Muscle of back (tissue), 11 donors: ENCODE data around the gene EPX. TPM values are rescaled to one million over a fixed set of nuclear protein-coding genes. Genes with fewer than 3 reads are reported as not detected.
A peak's percentile ranks its signal among the peaks of the same experiment; 100 is the strongest.

Source experiments
- DNase-seq, 3 donors: peaks; one replicate each; pipeline versions ENCODE4 v3.0.0 to v3.0.0-alpha.2; 2013
- polyA plus RNA-seq, 10 donors: library from polyadenylated mRNA; unstranded; fragments of 120-200 nt; gene quantifications; one replicate each; pipeline ENCODE4 v1.2.1, GENCODE V29; 2013; ENCODE audit not compliant: insufficient read length in 10 of 10

Gene EPX
- polyA plus RNA-seq, 10 donors: 0.15 to 0.75 (median 0.35) TPM

GRCh38 chr17:58184986-58185761 is 7.4 kb upstream of the EPX start:
- no peak for DNase-seq

DNA sequence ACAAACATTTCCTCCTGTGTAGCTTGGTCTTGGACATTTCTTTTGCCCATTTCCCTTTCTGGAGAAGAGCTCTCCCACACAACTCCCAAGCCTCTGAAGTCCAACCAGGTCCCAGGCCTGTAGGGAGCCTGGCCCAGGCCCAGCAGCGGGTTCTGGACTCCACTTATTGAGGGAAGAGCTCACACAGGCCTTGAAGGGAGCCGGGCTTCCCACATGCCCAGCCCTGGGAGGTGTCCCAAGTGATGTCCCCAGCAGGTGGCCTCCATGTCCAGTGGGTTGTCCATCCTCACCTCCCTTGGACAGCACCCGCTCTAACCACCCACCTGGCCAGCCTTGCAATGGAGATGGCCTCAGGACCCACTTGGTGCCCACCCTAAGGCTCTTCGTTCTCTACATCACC is 5.9 kb upstream of the EPX start:
- DNase-seq: no peak

GRCh38 chr17:58187063-58187462 is 5.5 kb upstream of the EPX start:
- no peak for DNase-seq

DNA sequence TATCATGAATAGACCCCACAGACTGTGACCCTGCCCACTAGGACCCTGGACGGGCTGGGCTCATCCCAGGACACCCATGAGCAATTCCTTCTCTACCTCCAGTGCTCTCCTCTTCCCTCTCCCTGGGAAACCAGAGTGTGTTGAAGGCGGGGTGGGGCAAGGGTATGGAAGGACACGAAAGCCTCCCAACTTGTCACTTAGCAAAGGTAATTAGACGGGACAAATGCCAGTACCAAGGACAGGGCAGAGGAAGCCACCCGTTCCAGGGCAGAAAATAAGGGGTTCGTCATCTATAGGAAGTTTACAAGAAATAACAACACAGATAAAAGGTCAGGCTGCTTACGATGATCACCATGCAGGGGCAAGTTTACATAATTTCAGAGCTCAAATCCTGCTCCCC is 4.9 kb upstream of the EPX start:
- no peak for DNase-seq

DNA sequence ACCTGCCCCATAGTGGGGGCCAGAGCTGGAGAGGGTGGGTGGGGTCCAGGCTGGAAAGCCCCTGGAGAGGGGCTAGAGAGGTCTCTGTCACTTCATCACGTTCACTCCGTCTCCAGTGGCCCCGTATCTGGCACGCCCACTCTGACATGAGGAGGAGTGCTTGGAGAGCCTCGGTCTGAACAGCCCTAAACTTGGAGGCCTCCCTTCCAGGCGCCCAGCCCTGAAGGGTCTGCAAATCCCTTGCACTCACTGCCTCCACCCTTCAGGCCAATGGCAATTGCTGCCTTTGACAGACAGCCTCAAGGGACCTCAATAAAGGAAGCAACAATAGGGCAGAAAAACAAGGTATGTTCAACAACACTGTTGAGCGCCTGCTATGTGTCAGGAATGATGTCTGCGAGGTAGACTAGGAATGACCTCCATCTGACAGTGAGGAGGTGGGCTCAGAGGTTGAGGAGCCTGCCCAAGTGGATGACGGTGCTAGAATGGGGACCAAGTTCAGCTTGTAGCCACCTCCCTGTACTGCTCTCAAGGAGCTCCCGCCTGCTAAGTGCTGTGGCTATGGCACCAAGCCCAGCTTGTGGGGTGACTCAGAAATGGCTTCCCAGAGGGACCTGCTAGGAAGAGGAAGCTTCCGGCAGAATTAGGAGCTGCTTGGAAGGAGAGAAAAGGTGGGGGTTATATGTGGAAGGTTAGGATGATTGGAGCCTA is 2.9 kb upstream of the EPX start:
- DNase-seq: peak; percentile 9 to 58 (median 37)

GRCh38 chr17:58191241-58191896 is 1.2 kb upstream of the EPX start:
- no peak for DNase-seq

DNA sequence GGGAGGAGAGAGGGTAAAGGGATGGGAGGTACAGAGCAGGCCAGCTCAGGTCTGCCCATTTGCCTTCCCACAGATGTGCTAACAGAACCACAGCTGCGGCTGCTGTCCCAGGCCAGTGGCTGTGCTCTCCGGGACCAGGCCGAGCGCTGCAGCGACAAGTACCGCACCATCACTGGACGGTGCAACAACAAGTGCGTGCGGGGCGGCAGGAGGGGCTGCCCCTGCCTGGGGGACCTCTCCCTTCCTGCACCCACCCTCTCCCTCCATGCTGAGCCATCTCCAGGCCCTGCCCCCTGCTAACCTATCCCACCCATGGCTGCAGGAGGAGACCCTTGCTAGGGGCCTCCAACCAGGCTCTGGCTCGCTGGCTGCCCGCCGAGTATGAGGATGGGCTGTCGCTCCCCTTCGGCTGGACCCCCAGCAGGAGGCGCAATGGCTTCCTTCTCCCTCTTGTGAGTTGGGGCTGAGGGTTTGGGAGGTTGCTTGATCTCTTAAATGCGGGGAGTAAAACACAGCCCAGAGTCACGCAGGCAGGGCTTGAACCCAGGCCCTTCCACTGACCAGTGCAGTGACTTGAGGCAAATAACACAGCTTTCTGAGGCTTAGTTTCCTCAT is 1.2 kb downstream of the EPX start:
- DNase-seq: no peak

- DNase-seq: no peak
Measured at GRCh38 chr17:58195518-58196123, 3.1 kb downstream of the EPX start.

GRCh38 chr17:58196610-58197009 is 4.1 kb downstream of the EPX start:
- DNase-seq: no peak

GRCh38 chr17:58200024-58200633 is 7.6 kb downstream of the EPX start:
- DNase-seq: peak; percentile 6 to 24 (median 10)

- DNase-seq: no peak
Measured at GRCh38 chr17:58202859-58203258, 10.3 kb downstream of the EPX start.

DNA sequence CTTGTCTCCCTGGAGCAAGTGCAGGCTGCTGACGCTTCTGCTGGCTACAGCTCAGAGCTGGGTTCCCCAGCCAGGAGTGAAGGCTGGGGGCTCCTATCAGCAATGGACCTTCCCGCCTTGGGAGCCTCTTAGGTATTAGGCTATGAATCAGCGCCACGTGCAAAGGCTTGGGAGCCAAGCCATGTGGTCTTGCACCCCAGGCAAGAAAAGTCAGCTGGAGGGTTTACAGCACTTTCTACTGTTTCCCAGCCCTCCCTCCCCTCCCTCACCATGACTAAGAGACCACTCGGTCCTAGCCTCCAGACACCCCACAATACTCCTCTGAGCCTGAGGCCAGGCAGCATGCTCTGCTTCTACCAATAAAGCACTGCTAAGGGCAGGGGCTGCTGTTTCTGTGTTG is 12.3 kb downstream of the EPX start:
- DNase-seq: peak in 1 of 3 donors; percentile 13

DNA sequence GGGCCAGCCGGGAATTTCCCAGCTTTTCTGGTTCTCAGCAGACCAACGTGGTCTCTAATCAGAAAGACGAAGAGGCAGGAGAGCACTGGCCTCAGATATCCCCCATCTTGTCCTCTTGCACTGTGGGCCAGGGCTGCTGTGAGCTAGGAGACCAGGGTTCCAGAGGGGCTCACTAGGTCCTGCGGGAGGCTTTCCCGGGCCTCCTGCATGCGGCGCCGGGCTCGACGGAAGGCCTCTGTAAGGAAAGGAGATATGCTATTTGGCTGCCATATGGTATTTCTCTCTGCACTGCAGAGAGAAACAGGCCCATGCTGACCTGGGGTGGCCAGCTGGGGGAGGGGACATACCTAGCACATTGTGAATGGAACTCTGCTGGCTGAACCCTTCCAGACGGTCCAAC is 13.4 kb downstream of the EPX start:
- DNase-seq: no peak

DNA sequence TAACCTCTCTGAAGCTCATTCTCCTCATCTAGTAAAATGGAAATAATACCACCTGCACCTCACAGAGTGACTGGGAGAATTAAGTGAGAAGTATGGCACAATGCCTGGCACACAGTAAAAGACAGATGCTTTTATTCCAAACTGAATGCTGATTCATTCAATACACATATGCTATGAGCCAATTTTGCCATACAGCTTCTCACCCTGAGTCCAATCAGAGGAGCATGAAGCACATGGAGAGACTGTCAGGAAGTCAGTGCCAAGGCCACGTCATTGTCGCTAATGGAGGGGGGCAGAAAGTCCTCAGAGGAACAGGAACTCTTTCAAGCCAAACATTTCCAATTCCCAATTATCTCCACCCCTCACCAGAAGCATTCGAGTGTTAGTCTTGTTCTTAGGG is 14.9 kb downstream of the EPX start:
- no peak for DNase-seq

DNA sequence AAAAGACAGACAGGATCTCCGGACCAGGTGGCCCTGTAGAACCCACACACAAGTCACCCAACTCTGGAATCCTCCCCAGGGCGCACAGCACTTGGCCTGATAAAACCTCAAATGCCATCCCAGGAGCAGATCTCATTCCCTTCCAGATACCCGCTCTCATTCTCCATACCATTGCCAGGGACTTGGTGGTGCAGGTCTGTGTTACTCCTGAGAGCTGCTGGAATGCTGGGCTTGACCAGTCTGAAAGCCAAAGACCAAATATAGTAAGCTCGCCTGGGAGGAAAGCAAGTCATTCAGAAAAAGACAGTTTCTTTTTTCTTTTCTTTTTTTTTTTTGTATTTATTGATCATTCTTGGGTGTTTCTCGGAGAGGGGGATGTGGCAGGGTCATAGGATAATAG is 15.8 kb downstream of the EPX start:
- DNase-seq: no peak

- DNase-seq: no peak
Measured at GRCh38 chr17:58210922-58211321, 18.4 kb downstream of the EPX start.

DNA sequence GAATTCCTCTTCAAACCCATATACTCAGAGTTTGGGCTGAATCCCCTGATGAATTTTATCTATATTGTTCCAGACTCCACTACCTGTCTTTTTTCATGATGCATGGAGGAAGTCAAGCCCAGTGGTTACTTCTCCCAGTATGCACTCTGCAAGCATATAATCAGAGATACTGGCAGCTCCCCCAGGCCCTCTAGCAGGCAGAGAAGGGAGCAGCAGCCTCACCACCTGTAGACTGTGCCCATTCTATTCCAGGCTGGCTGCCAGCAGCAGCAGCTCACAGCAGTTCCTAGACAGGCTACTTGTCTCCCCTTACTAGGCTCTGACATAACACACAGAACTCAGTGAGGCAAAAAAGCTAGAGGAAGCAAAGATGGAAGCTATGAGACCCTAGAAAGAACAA is 23.2 kb downstream of the EPX start:
- DNase-seq: no peak

- no peak for DNase-seq
Measured at GRCh38 chr17:58217766-58218165, 25.2 kb downstream of the EPX start.

DNA sequence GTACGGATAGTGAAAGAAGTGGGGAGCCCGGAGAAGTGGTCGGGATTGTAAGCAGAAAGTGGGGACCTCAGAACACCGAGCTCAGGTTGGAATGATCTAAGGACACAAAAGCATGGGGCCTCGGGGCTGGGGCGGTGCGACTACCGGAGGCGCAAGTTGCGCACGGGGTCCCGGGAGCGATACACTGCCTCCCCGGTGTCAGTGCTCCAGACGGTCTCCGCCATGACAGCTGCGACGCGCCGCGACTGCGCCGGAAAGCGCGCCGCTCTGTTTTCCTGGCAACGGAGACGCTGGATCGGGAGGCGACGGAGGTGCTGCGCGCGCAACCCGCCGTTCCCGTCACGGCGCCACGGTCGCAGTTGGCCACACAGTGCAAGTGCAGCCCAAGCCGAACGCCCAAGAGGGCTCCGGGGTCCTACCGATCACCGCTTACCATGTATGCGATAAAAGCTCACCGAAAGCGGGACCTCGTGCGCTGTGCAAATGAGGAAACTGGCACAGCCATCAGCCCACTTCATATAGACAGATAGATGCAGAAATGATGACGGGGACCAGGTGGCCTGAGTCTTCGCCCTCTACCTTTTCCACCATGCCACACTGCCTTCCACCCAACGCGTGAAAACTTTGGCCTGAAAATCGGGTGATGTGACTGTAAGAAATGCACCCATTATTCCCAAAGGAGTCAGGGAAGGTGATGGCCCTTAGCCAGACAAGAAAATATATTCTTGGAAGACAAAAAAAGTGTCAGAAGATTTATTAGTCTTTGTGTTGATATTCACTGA is 26.7 kb downstream of the EPX start, which contains the start of gene MKS1:
Gene MKS1, minus strand, starts transcription at position 249 of the 782 bp plus-strand sequence. Its CDS starts 25 bp downstream, at position 224.
- DNase-seq: peak; percentile 92 to 98 (median 96)

- DNase-seq: peak in 1 of 3 donors; percentile 13
Measured at GRCh38 chr17:58219789-58220183, 27.3 kb downstream of the EPX start.

GRCh38 chr17:58224315-58224714 is 31.8 kb downstream of the EPX start:
- peak in 1 of 3 donors; percentile 30 for DNase-seq
